ENCODE measurements around the gene MAGEF1.

DNA sequence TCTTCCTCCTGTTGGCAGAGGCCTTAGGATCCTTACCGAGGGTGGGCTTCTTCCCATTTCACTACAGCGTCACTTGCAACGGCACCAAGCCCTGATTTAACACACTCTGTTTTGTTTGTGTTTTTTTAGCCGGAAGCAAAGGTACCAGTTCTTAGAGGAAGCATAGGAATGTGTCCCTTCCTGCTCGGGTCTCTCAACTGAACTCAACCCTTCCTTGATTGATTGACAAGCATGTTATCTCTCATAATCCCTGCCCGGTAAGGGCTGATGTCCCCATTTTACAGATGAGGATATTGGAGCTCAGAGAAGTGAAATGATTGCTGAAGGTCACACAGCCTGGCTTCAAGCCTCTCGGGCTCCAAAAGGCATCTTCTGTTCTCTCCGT is 26.6 kb upstream of the MAGEF1 start:
- TF ChIP-seq, protein P1, sequence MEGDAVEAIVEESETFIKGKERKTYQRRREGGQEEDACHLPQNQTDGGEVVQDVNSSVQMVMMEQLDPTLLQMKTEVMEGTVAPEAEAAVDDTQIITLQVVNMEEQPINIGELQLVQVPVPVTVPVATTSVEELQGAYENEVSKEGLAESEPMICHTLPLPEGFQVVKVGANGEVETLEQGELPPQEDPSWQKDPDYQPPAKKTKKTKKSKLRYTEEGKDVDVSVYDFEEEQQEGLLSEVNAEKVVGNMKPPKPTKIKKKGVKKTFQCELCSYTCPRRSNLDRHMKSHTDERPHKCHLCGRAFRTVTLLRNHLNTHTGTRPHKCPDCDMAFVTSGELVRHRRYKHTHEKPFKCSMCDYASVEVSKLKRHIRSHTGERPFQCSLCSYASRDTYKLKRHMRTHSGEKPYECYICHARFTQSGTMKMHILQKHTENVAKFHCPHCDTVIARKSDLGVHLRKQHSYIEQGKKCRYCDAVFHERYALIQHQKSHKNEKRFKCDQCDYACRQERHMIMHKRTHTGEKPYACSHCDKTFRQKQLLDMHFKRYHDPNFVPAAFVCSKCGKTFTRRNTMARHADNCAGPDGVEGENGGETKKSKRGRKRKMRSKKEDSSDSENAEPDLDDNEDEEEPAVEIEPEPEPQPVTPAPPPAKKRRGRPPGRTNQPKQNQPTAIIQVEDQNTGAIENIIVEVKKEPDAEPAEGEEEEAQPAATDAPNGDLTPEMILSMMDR (IDR thresholded peaks at IDR 0.05): no peak
- TF ChIP-seq POLR2A (IDR thresholded peaks at IDR 0.05): no peak
